GM21529 (cell line): ENCODE measurements around the gene PRXL2A.
A peak's percentile ranks its signal among the peaks of the same experiment; 100 is the strongest.
"Not testable (repeated sequence)": the region's sequence is repeated elsewhere in the genome, so short reads cannot be mapped to it uniquely, and the experiment has no call there.

Source experiments
- ATAC-seq: cut with Tn5 transposase; IDR thresholded peaks from one replicate; pipeline ENCODE4 v1.9.1; 2021; ENCODE audit not compliant: unreplicated experiment

Gene PRXL2A

GRCh38 chr10:80411267-80411668 is 2.9 kb downstream of the PRXL2A start:
- no peak for ATAC-seq

- no peak for ATAC-seq
Observed at GRCh38 chr10:80411681-80412220, 3.4 kb downstream of the PRXL2A start.

- ATAC-seq, result no peak
Observed at GRCh38 chr10:80412486-80412885, 4.1 kb downstream of the PRXL2A start.

- ATAC-seq, result no peak
Observed at GRCh38 chr10:80413271-80413996, 5.1 kb downstream of the PRXL2A start.

GRCh38 chr10:80414142-80414895 is 6.0 kb downstream of the PRXL2A start:
- ATAC-seq, result no peak

GRCh38 chr10:80415734-80416478 is 7.6 kb downstream of the PRXL2A start:
- no peak for ATAC-seq

GRCh38 chr10:80416479-80417098 is 8.2 kb downstream of the PRXL2A start:
- no peak for ATAC-seq

- ATAC-seq, result not testable (repeated sequence)
Observed at GRCh38 chr10:80417256-80417655, 8.9 kb downstream of the PRXL2A start.

- peak; percentile 16 for ATAC-seq
Observed at GRCh38 chr10:80421050-80421706, 12.8 kb downstream of the PRXL2A start.

- ATAC-seq, result peak; percentile 95
Observed at GRCh38 chr10:80421707-80422536, 13.6 kb downstream of the PRXL2A start.

GRCh38 chr10:80425901-80426300 is 17.6 kb downstream of the PRXL2A start:
- ATAC-seq, result no peak

GRCh38 chr10:80427541-80427940 is 19.2 kb downstream of the PRXL2A start:
- no peak for ATAC-seq

- no peak for ATAC-seq
Observed at GRCh38 chr10:80429521-80429973, 21.2 kb downstream of the PRXL2A start.

GRCh38 chr10:80433134-80433533 is 24.8 kb downstream of the PRXL2A start:
- ATAC-seq, result no peak

GRCh38 chr10:80436446-80437098 is 28.2 kb downstream of the PRXL2A start:
- no peak for ATAC-seq

GRCh38 chr10:80437227-80437626 is 28.9 kb downstream of the PRXL2A start:
- ATAC-seq, result no peak

GRCh38 chr10:80441831-80442230 is 33.5 kb downstream of the PRXL2A start:
- ATAC-seq, result no peak

GRCh38 chr10:80442879-80443278 is 34.5 kb downstream of the PRXL2A start:
- no peak for ATAC-seq

GRCh38 chr10:80443531-80443974 is 35.2 kb downstream of the PRXL2A start:
- ATAC-seq, result peak; percentile 61
